NCI-H460 (cell line): ENCODE measurements around the gene TMEM45A. TPM values are rescaled to one million over a fixed set of nuclear protein-coding genes. Genes with fewer than 3 reads are reported as not detected.

Experiments used
- DNase-seq: peaks from one replicate; pipeline ENCODE4 v3.0.0-alpha.2; 2016; ENCODE audit warnings: low read depth; ENCODE audit errors: extremely low read depth
- total RNA-seq: library from RNA; depleted of rRNA; stranded (reverse); fragments of >200 nt; shearing (Covaris generic); gene quantifications from 2 replicates; pipeline ENCODE4 v1.2.3, GENCODE V29; 2014; rRNA removed

The TMEM45A gene
- total RNA-seq, 1 experiment from 2014 or later = 6.5 TPM

GRCh38 chr3:100606894-100607512 is 114.6 kb downstream of the TMEM45A start:
- DNase-seq = no peak

- no peak for DNase-seq
These were observed 116.9 kb downstream of the TMEM45A start, which contains the start of gene ADGRG7 for GRCh38 chr3:100609305-100609704. TSS of gene ADGRG7 (plus strand) at chr3:100609601. CDS start at chr3:100609857, 256 bp downstream.

- DNase-seq = no peak
These were observed 117.5 kb downstream of the TMEM45A start for GRCh38 chr3:100609963-100610362.

- DNase-seq = no peak
These were observed 118.8 kb downstream of the TMEM45A start for GRCh38 chr3:100611221-100611620.

GRCh38 chr3:100613721-100614390 is 121.4 kb downstream of the TMEM45A start:
- DNase-seq = no peak

- no peak for DNase-seq
These were observed 122.5 kb downstream of the TMEM45A start for GRCh38 chr3:100614941-100615340.

- DNase-seq = no peak
These were observed 123.3 kb downstream of the TMEM45A start for GRCh38 chr3:100615684-100616083.

GRCh38 chr3:100621251-100621650 is 128.8 kb downstream of the TMEM45A start:
- no peak for DNase-seq

Other genes with a start within 250 kb of the TMEM45A start
- 19.2 and 20.3 TPM in 2 replicates for gene TBC1D23, start 231.6 kb upstream of the TMEM45A start, total RNA-seq
- 59.5 and 61.9 TPM in 2 replicates for gene NIT2, start 157.9 kb upstream of the TMEM45A start, total RNA-seq
- 63.0 and 68.7 TPM in 2 replicates for gene TOMM70, start 91.5 kb upstream of the TMEM45A start, total RNA-seq
- 3.1 TPM in 2 replicates for gene LNP1, start 91.1 kb upstream of the TMEM45A start, total RNA-seq
- gene ADGRG7, start 117.0 kb downstream of the TMEM45A start, total RNA-seq = not detected in 2 replicates
- 68.2 and 83.4 TPM in 2 replicates for gene TFG, start 216.9 kb downstream of the TMEM45A start, total RNA-seq